Stomach (tissue), 4 donors: ENCODE results near the gene DBNDD2.

Experiments used
- EP300 ChIP-seq: sonication (generic); formaldehyde crosslinking; IDR thresholded peaks from one replicate; pipeline ENCODE4 v1.6.1; 2017; ENCODE audit warnings: antibody characterized with exemption
- POLR2A ChIP-seq, 4 donors: fragments of 450-650 bp; IDR thresholded peaks; one replicate each; pipeline ENCODE4 v1.6.1; 2016; ENCODE audit warnings: antibody characterized with exemption in 4 of 4, control low read depth in 2 of 4, mild to moderate bottlenecking in 1 of 4, moderate library complexity in 1 of 4
- TF ChIP-seq, protein P1 (sequence below), 7 experiments: fragments of 450-650 bp in 4 of 7; fragments of 200-600 bp in 3 of 7; sonication (generic) in 3 of 7; IDR thresholded peaks; one replicate each; pipeline ENCODE4 v1.5.1; 2016 to 2019; ENCODE audit warnings: antibody characterized with exemption in 7 of 7, control low read depth in 2 of 7, mild to moderate bottlenecking in 1 of 7

DNA sequence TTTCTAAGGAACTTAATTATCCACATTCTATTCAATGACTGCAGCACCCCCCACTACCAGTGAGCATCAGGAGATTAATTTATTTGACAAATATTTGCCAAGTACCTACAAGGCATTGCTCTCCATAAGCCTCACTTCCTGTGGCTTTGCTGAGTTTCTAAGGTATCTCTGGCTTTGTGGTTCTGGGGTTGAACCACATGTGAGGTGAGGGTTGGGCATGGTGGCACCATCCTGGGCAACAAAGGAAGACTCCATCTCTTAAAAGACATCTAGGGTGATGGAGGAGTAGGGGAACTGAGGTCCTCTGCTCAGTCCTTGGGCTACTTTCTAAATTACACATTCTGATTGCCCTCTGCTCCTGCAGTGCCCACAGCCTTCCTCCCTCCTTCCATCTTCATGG lies 36.0 kb downstream of the DBNDD2 start:
- TF ChIP-seq POLR2A (IDR thresholded peaks at IDR 0.05) (no peak), EP300 (no peak)
- TF ChIP-seq, protein P1, sequence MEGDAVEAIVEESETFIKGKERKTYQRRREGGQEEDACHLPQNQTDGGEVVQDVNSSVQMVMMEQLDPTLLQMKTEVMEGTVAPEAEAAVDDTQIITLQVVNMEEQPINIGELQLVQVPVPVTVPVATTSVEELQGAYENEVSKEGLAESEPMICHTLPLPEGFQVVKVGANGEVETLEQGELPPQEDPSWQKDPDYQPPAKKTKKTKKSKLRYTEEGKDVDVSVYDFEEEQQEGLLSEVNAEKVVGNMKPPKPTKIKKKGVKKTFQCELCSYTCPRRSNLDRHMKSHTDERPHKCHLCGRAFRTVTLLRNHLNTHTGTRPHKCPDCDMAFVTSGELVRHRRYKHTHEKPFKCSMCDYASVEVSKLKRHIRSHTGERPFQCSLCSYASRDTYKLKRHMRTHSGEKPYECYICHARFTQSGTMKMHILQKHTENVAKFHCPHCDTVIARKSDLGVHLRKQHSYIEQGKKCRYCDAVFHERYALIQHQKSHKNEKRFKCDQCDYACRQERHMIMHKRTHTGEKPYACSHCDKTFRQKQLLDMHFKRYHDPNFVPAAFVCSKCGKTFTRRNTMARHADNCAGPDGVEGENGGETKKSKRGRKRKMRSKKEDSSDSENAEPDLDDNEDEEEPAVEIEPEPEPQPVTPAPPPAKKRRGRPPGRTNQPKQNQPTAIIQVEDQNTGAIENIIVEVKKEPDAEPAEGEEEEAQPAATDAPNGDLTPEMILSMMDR (IDR thresholded peaks at IDR 0.05) = no peak
